Activated naive CD8-positive, alpha-beta T cell treated with anti-CD3 and anti-CD28 coated beads for 36 hours (primary cell): Measurements from ENCODE around the gene CELF2. TPM values are rescaled to one million over a fixed set of nuclear protein-coding genes. Genes with fewer than 3 reads are reported as not detected.

Source experiments
- DNase-seq: peaks from one replicate; pipeline ENCODE4 v3.0.0; 2021
- H3K27ac Mint-ChIP-seq: one replicate; pipeline ENCODE4 v1.8.0; 2022; ENCODE audit warnings: mild to moderate bottlenecking, moderate library complexity, mixed read lengths
- H3K27me3 Mint-ChIP-seq: one replicate; pipeline ENCODE4 v1.8.0; 2022; ENCODE audit warnings: mild to moderate bottlenecking, mixed read lengths
- H3K36me3 Mint-ChIP-seq: one replicate; pipeline ENCODE4 v1.8.0; 2021; ENCODE audit warnings: mild to moderate bottlenecking, mixed read lengths
- H3K4me1 Mint-ChIP-seq: one replicate; pipeline ENCODE4 v1.8.0; 2021; ENCODE audit warnings: mixed read lengths
- H3K4me3 Mint-ChIP-seq: one replicate; pipeline ENCODE4 v1.8.0; 2022; ENCODE audit warnings: mild to moderate bottlenecking, moderate library complexity, mixed read lengths
- H3K9me3 Mint-ChIP-seq: one replicate; pipeline ENCODE4 v1.8.0; 2022; ENCODE audit warnings: mixed read lengths
- total RNA-seq, 2 experiments: library from RNA; stranded (reverse); gene quantifications; one replicate each; pipeline ENCODE4 v1.2.3, GENCODE V29; 2021

The CELF2 gene
- total RNA-seq, 2 experiments from 2014 or later = 137 to 139 TPM

- peaks cover 87% of the 10 kb centered on the region for H3K4me1 Mint-ChIP-seq
- H3K4me3 Mint-ChIP-seq = peak overlapping the region; percentile 47
- no peaks in the 10 kb centered on the region for H3K9me3 Mint-ChIP-seq
- peak; percentile 78 for DNase-seq
- peak overlapping the region; percentile 91 for H3K27ac Mint-ChIP-seq
- no peaks in the 10 kb centered on the region for H3K27me3 Mint-ChIP-seq
- peaks cover 82% of the 10 kb centered on the region for H3K36me3 Mint-ChIP-seq
Observed at GRCh38 chr10:11225935-11226334, 208.3 kb downstream of the CELF2 start.

GRCh38 chr10:11227103-11227502, 209.4 kb downstream of the CELF2 start:
- H3K4me3 Mint-ChIP-seq = peak overlapping the region; percentile 22
- peaks cover 77% of the 10 kb centered on the region for H3K36me3 Mint-ChIP-seq
- peaks cover 85% of the 10 kb centered on the region for H3K4me1 Mint-ChIP-seq
- peaks cover 2% of the 10 kb centered on the region for H3K9me3 Mint-ChIP-seq
- no peak for DNase-seq
- peak overlapping the region; percentile 91 for H3K27ac Mint-ChIP-seq
- H3K27me3 Mint-ChIP-seq = no peaks in the 10 kb centered on the region

GRCh38 chr10:11229893-11230292, 212.2 kb downstream of the CELF2 start:
- Mint-ChIP-seq H3K36me3 (peaks cover 83% of the 10 kb centered on the region), H3K4me3 (no peak overlapping the region), H3K27me3 (no peaks in the 10 kb centered on the region), H3K9me3 (peaks cover 2% of the 10 kb centered on the region), H3K4me1 (peaks cover 94% of the 10 kb centered on the region), H3K27ac (peak overlapping the region; percentile 79)
- DNase-seq = no peak

GRCh38 chr10:11230498-11231167, 213.0 kb downstream of the CELF2 start:
- no peak for DNase-seq
- no peak overlapping the region for H3K4me3 Mint-ChIP-seq
- H3K27me3 Mint-ChIP-seq = no peaks in the 10 kb centered on the region
- H3K36me3 Mint-ChIP-seq = peaks cover 79% of the 10 kb centered on the region
- H3K27ac Mint-ChIP-seq = peak overlapping the region; percentile 85
- H3K9me3 Mint-ChIP-seq = peaks cover 2% of the 10 kb centered on the region
- H3K4me1 Mint-ChIP-seq = peaks cover 94% of the 10 kb centered on the region

GRCh38 chr10:11231285-11231684, 213.6 kb downstream of the CELF2 start:
- DNase-seq = no peak
- Mint-ChIP-seq H3K27me3 (no peaks in the 10 kb centered on the region), H3K9me3 (peaks cover 2% of the 10 kb centered on the region), H3K27ac (peak overlapping the region; percentile 85), H3K4me3 (peak overlapping the region; percentile 19), H3K36me3 (peaks cover 77% of the 10 kb centered on the region), H3K4me1 (peaks cover 94% of the 10 kb centered on the region)

GRCh38 chr10:11232222-11232961, 214.7 kb downstream of the CELF2 start:
- H3K9me3 Mint-ChIP-seq = peaks cover 2% of the 10 kb centered on the region
- H3K27ac Mint-ChIP-seq = peak overlapping the region; percentile 91
- peaks cover 94% of the 10 kb centered on the region for H3K4me1 Mint-ChIP-seq
- no peak for DNase-seq
- H3K27me3 Mint-ChIP-seq = no peaks in the 10 kb centered on the region
- H3K4me3 Mint-ChIP-seq = peak overlapping the region; percentile 40
- peaks cover 77% of the 10 kb centered on the region for H3K36me3 Mint-ChIP-seq

- Mint-ChIP-seq H3K9me3 (peaks cover 2% of the 10 kb centered on the region), H3K27ac (peak overlapping the region; percentile 91), H3K4me3 (peak overlapping the region; percentile 23), H3K4me1 (peaks cover 91% of the 10 kb centered on the region), H3K27me3 (no peaks in the 10 kb centered on the region), H3K36me3 (peaks cover 69% of the 10 kb centered on the region)
- no peak for DNase-seq
Observed at GRCh38 chr10:11234857-11235531, 217.3 kb downstream of the CELF2 start.

- no peaks in the 10 kb centered on the region for H3K27me3 Mint-ChIP-seq
- peaks cover 92% of the 10 kb centered on the region for H3K4me1 Mint-ChIP-seq
- peaks cover 70% of the 10 kb centered on the region for H3K36me3 Mint-ChIP-seq
- peaks cover 2% of the 10 kb centered on the region for H3K9me3 Mint-ChIP-seq
- no peak for DNase-seq
- H3K4me3 Mint-ChIP-seq = peak overlapping the region; percentile 66
- peak overlapping the region; percentile 91 for H3K27ac Mint-ChIP-seq
Observed at GRCh38 chr10:11235771-11236170, 218.1 kb downstream of the CELF2 start.

- H3K4me3 Mint-ChIP-seq = peak overlapping the region; percentile 66
- H3K27ac Mint-ChIP-seq = peak overlapping the region; percentile 91
- peaks cover under 1% of the 10 kb centered on the region for H3K9me3 Mint-ChIP-seq
- DNase-seq = no peak
- no peaks in the 10 kb centered on the region for H3K27me3 Mint-ChIP-seq
- H3K4me1 Mint-ChIP-seq = peaks cover 92% of the 10 kb centered on the region
- peaks cover 66% of the 10 kb centered on the region for H3K36me3 Mint-ChIP-seq
Observed at GRCh38 chr10:11236234-11236633, 218.6 kb downstream of the CELF2 start.

GRCh38 chr10:11237571-11237970, 219.9 kb downstream of the CELF2 start:
- peaks cover 66% of the 10 kb centered on the region for H3K36me3 Mint-ChIP-seq
- no peak for DNase-seq
- peak overlapping the region; percentile 7 for H3K4me3 Mint-ChIP-seq
- H3K9me3 Mint-ChIP-seq = no peaks in the 10 kb centered on the region
- H3K4me1 Mint-ChIP-seq = peaks cover 95% of the 10 kb centered on the region
- H3K27me3 Mint-ChIP-seq = no peaks in the 10 kb centered on the region
- H3K27ac Mint-ChIP-seq = peak overlapping the region; percentile 91

- Mint-ChIP-seq H3K9me3 (no peaks in the 10 kb centered on the region), H3K27ac (no peak overlapping the region), H3K36me3 (peaks cover 61% of the 10 kb centered on the region), H3K4me3 (no peak overlapping the region), H3K4me1 (peaks cover 93% of the 10 kb centered on the region), H3K27me3 (no peaks in the 10 kb centered on the region)
- no peak for DNase-seq
Observed at GRCh38 chr10:11238893-11239292, 221.2 kb downstream of the CELF2 start.

GRCh38 chr10:11240641-11241040, 223.0 kb downstream of the CELF2 start:
- H3K36me3 Mint-ChIP-seq = peaks cover 53% of the 10 kb centered on the region
- DNase-seq = no peak
- peaks cover 80% of the 10 kb centered on the region for H3K4me1 Mint-ChIP-seq
- H3K27ac Mint-ChIP-seq = peak overlapping the region; percentile 79
- no peaks in the 10 kb centered on the region for H3K9me3 Mint-ChIP-seq
- H3K4me3 Mint-ChIP-seq = no peak overlapping the region
- no peaks in the 10 kb centered on the region for H3K27me3 Mint-ChIP-seq

- Mint-ChIP-seq H3K27ac (peak overlapping the region; percentile 90), H3K4me1 (peaks cover 61% of the 10 kb centered on the region), H3K36me3 (peaks cover 33% of the 10 kb centered on the region), H3K27me3 (no peaks in the 10 kb centered on the region), H3K9me3 (no peaks in the 10 kb centered on the region), H3K4me3 (peak overlapping the region; percentile 56)
- DNase-seq = peak; percentile 50
Observed at GRCh38 chr10:11242443-11243387, 225.0 kb downstream of the CELF2 start.

GRCh38 chr10:11243425-11244222, 226.0 kb downstream of the CELF2 start:
- H3K4me3 Mint-ChIP-seq = peak overlapping the region; percentile 0
- H3K27ac Mint-ChIP-seq = peak overlapping the region; percentile 73

More at GRCh38 chr10:11243425-11244222, 226.0 kb downstream of the CELF2 start:
- DNase-seq = no peak
- no peaks in the 10 kb centered on the region for H3K27me3 Mint-ChIP-seq
- H3K9me3 Mint-ChIP-seq = no peaks in the 10 kb centered on the region
- peaks cover 28% of the 10 kb centered on the region for H3K36me3 Mint-ChIP-seq
- peaks cover 57% of the 10 kb centered on the region for H3K4me1 Mint-ChIP-seq
